HEK293 (cell line): ENCODE measurements around the gene HINFP.

Experiments used
- BCL11A ChIP-seq: fragments of 450-650 bp; formaldehyde crosslinking; IDR thresholded peaks from 2 replicates; pipeline ENCODE4 v1.5.1; 2016; ENCODE audit warnings: low read depth, missing biosample characterization, missing genetic modification characterization
- BCL6B ChIP-seq: fragments of 450-650 bp; formaldehyde crosslinking; IDR thresholded peaks from 2 replicates; pipeline ENCODE4 v1.5.1; 2017; ENCODE audit warnings: missing biosample characterization, missing genetic modification characterization
- EGR2 ChIP-seq: fragments of 450-650 bp; formaldehyde crosslinking; IDR thresholded peaks from 2 replicates; pipeline ENCODE4 v1.5.1; 2016; ENCODE audit warnings: low read depth, missing biosample characterization, missing genetic modification characterization
- GFI1B ChIP-seq: fragments of 450-650 bp; formaldehyde crosslinking; IDR thresholded peaks from 2 replicates; pipeline ENCODE4 v1.5.1; 2016; ENCODE audit warnings: missing biosample characterization, missing genetic modification characterization
- IKZF3 ChIP-seq: fragments of 450-650 bp; IDR thresholded peaks from 2 replicates; pipeline ENCODE4 v1.5.0; 2018; ENCODE audit warnings: missing biosample characterization, mild to moderate bottlenecking, missing genetic modification characterization, moderate library complexity
- KLF1 ChIP-seq: fragments of 450-650 bp; formaldehyde crosslinking; IDR thresholded peaks from 2 replicates; pipeline ENCODE4 v1.5.1; 2016; ENCODE audit warnings: missing biosample characterization, missing genetic modification characterization
- MEIS1 ChIP-seq: sonication (generic); formaldehyde crosslinking; IDR thresholded peaks from 2 replicates; pipeline ENCODE4 v1.8.1; 2022; ENCODE audit warnings: missing genetic modification reagents, mild to moderate bottlenecking, borderline replicate concordance
- OSR2 ChIP-seq: fragments of 450-650 bp; formaldehyde crosslinking; IDR thresholded peaks from 2 replicates; pipeline ENCODE4 v1.5.1; 2016; ENCODE audit warnings: missing biosample characterization, missing genetic modification characterization
- SCRT2 ChIP-seq: fragments of 450-650 bp; formaldehyde crosslinking; IDR thresholded peaks from 2 replicates; pipeline ENCODE4 v1.5.1; 2016; ENCODE audit warnings: missing biosample characterization, missing genetic modification characterization
- SP3 ChIP-seq: fragments of 450-650 bp; formaldehyde crosslinking; IDR thresholded peaks from 2 replicates; pipeline ENCODE4 v1.5.1; 2016; ENCODE audit warnings: missing biosample characterization, missing genetic modification characterization
- YY2 ChIP-seq: fragments of 450-650 bp; formaldehyde crosslinking; IDR thresholded peaks from 2 replicates; pipeline ENCODE4 v1.5.1; 2016; ENCODE audit warnings: missing biosample characterization, missing genetic modification characterization
- ZBTB11 ChIP-seq: fragments of 450-650 bp; formaldehyde crosslinking; conservative IDR thresholded peaks from 2 replicates; pipeline ENCODE4 v1.5.1; 2016; ENCODE audit warnings: low read depth, missing biosample characterization, missing genetic modification characterization
- ZBTB21 ChIP-seq: fragments of 450-650 bp; formaldehyde crosslinking; IDR thresholded peaks from 2 replicates; pipeline ENCODE4 v1.5.1; 2017; ENCODE audit warnings: missing biosample characterization, missing genetic modification characterization
- ZBTB26 ChIP-seq: fragments of 450-650 bp; formaldehyde crosslinking; optimal IDR thresholded peaks from 2 replicates; pipeline ENCODE3; 2016; ENCODE audit warnings: missing biosample characterization, mild to moderate bottlenecking, missing genetic modification characterization
- ZFP37 ChIP-seq: fragments of 450-650 bp; formaldehyde crosslinking; IDR thresholded peaks from 2 replicates; pipeline ENCODE4 v1.5.1; 2016; ENCODE audit warnings: missing biosample characterization, missing genetic modification characterization
- ZNF148 ChIP-seq: fragments of 450-650 bp; formaldehyde crosslinking; IDR thresholded peaks from 2 replicates; pipeline ENCODE4 v1.5.0; 2017; ENCODE audit warnings: missing biosample characterization, missing genetic modification characterization, borderline replicate concordance
- ZNF157 ChIP-seq: fragments of 450-650 bp; formaldehyde crosslinking; IDR thresholded peaks from 2 replicates; pipeline ENCODE4 v1.5.1; 2016; ENCODE audit warnings: missing biosample characterization, missing genetic modification characterization
- ZNF211 ChIP-seq: fragments of 450-650 bp; formaldehyde crosslinking; IDR thresholded peaks from 2 replicates; pipeline ENCODE4 v1.5.1; 2016; ENCODE audit warnings: low read depth, missing biosample characterization, missing genetic modification characterization
- ZNF239 ChIP-seq: fragments of 450-650 bp; formaldehyde crosslinking; IDR thresholded peaks from 2 replicates; pipeline ENCODE4 v1.5.1; 2016; ENCODE audit warnings: missing biosample characterization, missing genetic modification characterization
- ZNF24 ChIP-seq: fragments of 450-650 bp; formaldehyde crosslinking; IDR thresholded peaks from 2 replicates; pipeline ENCODE4 v1.5.1; 2016; ENCODE audit warnings: missing biosample characterization, missing genetic modification characterization
- ZNF341 ChIP-seq: fragments of 450-650 bp; formaldehyde crosslinking; IDR thresholded peaks from 2 replicates; pipeline ENCODE4; 2016; ENCODE audit warnings: low read depth, missing biosample characterization, missing genetic modification characterization
- ZNF416 ChIP-seq: fragments of 450-650 bp; formaldehyde crosslinking; IDR thresholded peaks from 2 replicates; pipeline ENCODE4 v1.5.1; 2016; ENCODE audit warnings: missing biosample characterization, missing genetic modification characterization
- ZNF501 ChIP-seq: fragments of 450-650 bp; formaldehyde crosslinking; IDR thresholded peaks from 2 replicates; pipeline ENCODE4 v1.5.1; 2016; ENCODE audit warnings: missing biosample characterization, missing genetic modification characterization
- ZNF549 ChIP-seq: fragments of 450-650 bp; IDR thresholded peaks from 2 replicates; pipeline ENCODE4 v1.5.1; 2018; ENCODE audit warnings: missing biosample characterization, missing genetic modification characterization, mild to moderate bottlenecking, inconsistent platforms, moderate library complexity
- ZNF558 ChIP-seq: fragments of 450-650 bp; formaldehyde crosslinking; IDR thresholded peaks from 2 replicates; pipeline ENCODE4 v1.5.1; 2016; ENCODE audit warnings: missing biosample characterization, missing genetic modification characterization
- ZNF585B ChIP-seq: fragments of 450-650 bp; formaldehyde crosslinking; IDR thresholded peaks from 2 replicates; pipeline ENCODE4 v1.5.1; 2016; ENCODE audit warnings: missing biosample characterization, missing genetic modification characterization
- ZNF600 ChIP-seq: fragments of 450-650 bp; formaldehyde crosslinking; IDR thresholded peaks from 2 replicates; pipeline ENCODE4 v1.5.1; 2016; ENCODE audit warnings: missing biosample characterization, missing genetic modification characterization
- ZNF658 ChIP-seq: fragments of 450-650 bp; formaldehyde crosslinking; IDR thresholded peaks from 2 replicates; pipeline ENCODE4; 2016; ENCODE audit warnings: missing biosample characterization, missing genetic modification characterization
- ZNF692 ChIP-seq: fragments of 450-650 bp; formaldehyde crosslinking; IDR thresholded peaks from 2 replicates; pipeline ENCODE4 v1.5.1; 2016; ENCODE audit warnings: missing biosample characterization, missing genetic modification characterization
- ZNF76 ChIP-seq: fragments of 450-650 bp; formaldehyde crosslinking; IDR thresholded peaks from 2 replicates; pipeline ENCODE4; 2016; ENCODE audit warnings: low read depth, missing biosample characterization, missing genetic modification characterization, borderline replicate concordance
- ZNF837 ChIP-seq: fragments of 450-650 bp; formaldehyde crosslinking; IDR thresholded peaks from 2 replicates; pipeline ENCODE4 v1.5.1; 2016; ENCODE audit warnings: missing biosample characterization, missing genetic modification characterization

Gene HINFP

DNA sequence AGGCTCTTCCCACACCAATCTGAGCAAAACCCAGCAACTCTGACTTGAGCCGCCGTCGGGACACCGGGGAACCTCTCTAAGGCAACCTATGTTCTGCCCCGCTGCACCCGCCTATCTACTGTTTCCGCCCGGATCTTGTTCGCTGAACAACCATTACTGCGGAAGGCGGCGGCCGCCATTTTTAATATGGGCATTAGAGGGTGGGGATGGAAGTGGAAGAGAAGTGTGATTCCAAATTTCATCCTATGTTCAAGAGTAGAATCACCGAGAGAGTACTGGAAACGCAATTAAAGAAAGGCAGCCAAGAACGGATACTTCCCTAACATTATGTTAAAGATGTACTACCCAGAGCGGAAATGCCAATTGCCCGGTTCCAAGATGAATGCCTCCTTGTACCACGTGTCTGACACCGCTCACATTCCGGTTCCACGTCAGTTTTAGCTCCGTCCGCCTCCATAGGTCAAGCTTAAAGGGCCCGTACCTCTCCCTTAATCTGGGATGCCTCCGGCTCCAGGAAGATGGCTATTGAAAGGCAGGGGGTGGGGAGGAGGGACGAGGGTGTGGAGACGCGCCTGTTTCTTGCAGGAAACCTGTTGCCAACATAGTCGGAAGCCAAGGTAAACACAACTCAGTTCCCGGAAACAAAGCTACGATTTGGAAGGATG lies 19.5 kb upstream of the HINFP start, which contains the start of gene DPAGT1 (continued):
- peak; percentile 59; the same call in 1 of the 2 replicates for TF ChIP-seq EGR2
- peak; percentile 99 for TF ChIP-seq SCRT2
- no peak for TF ChIP-seq GFI1B (tag by site-specific recombination)
- TF ChIP-seq BCL6B (tag by site-specific recombination), result no peak
- no peak for TF ChIP-seq OSR2 (tag by site-specific recombination)
- peak; percentile 99 for TF ChIP-seq ZBTB11
- peak; percentile 76 for TF ChIP-seq ZNF600 (tag by site-specific recombination)
- TF ChIP-seq ZNF658 (tag by site-specific recombination), result no peak
- peak; percentile 84 for TF ChIP-seq ZNF76 (tag by site-specific recombination)
- TF ChIP-seq IKZF3 (tag by site-specific recombination), result peak; percentile 92
- no peak for TF ChIP-seq ZNF837
- TF ChIP-seq ZNF501 (tag by site-specific recombination), result peak; percentile 51; the same call in 1 of the 2 replicates
- no peak for TF ChIP-seq ZNF416 (tag by site-specific recombination)
- no peak for TF ChIP-seq ZNF239 (tag by site-specific recombination)
- no peak for TF ChIP-seq ZNF157
- peak; percentile 60; the same call in 1 of the 2 replicates for TF ChIP-seq ZNF692
- TF ChIP-seq ZBTB26 (tag by site-specific recombination), result peak; percentile 35
- peak; percentile 90 for TF ChIP-seq YY2 (tag by site-specific recombination)
- TF ChIP-seq ZNF24 (tag by site-specific recombination), result no peak
- TF ChIP-seq KLF1 (tag by site-specific recombination), result no peak
- TF ChIP-seq ZNF148, result no peak
- peak; percentile 71 for TF ChIP-seq ZNF341
- TF ChIP-seq ZNF549, result no peak
- TF ChIP-seq MEIS1 (CRISPR knock-in tag), result no peak
- TF ChIP-seq ZNF211, result no peak
- TF ChIP-seq BCL11A (tag by site-specific recombination), result 0 out of 2 replicates have a peak, but pooled peaks have one; percentile 36
- TF ChIP-seq ZNF558 (tag by site-specific recombination), result no peak
- 0 out of 2 replicates have a peak, but pooled peaks have one; percentile 23 for TF ChIP-seq ZFP37 (tag by site-specific recombination)
- peak; percentile 74 for TF ChIP-seq SP3 (tag by site-specific recombination)
- peak; percentile 45; the same call in 1 of the 2 replicates for TF ChIP-seq ZBTB21 (tag by site-specific recombination)
- TF ChIP-seq ZNF585B (tag by site-specific recombination), result no peak
